Neural progenitor cell (in vitro differentiated cells): ENCODE measurements around the gene PRDM16.

ENCODE experiments used
- EZH2 ChIP-seq: fragments of 200-600 bp; sonication (generic); IDR thresholded peaks from 2 replicates; pipeline ENCODE4 v1.6.1; 2017; ENCODE audit warnings: antibody characterized with exemption, mild to moderate bottlenecking, moderate library complexity
- TF ChIP-seq, protein P1 (sequence below): fragments of 200-600 bp; sonication (generic); IDR thresholded peaks from 2 replicates; pipeline ENCODE4 v1.5.1; 2017; ENCODE audit warnings: antibody characterized with exemption, mild to moderate bottlenecking

DNA sequence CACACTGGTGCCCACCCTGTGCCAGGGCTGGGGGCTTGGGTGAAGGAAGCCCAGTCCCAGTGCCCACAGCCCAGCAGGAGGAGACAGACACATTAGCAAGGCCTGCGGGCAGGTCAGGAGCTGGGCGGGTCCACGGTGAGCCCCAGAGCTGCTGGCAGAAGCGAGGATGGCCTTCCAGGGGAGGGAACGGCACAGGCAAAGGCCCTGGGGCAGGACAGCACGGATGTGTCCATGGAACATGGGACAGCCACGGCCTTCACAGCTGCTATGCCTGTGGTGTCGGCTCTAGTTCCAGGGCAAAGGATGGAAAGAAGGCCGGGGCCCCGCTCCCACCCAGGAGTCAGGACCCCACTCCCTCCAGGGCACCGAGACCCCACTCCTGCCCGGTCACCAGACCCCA lies 220.5 kb downstream of the PRDM16 start:
- TF ChIP-seq, protein P1, sequence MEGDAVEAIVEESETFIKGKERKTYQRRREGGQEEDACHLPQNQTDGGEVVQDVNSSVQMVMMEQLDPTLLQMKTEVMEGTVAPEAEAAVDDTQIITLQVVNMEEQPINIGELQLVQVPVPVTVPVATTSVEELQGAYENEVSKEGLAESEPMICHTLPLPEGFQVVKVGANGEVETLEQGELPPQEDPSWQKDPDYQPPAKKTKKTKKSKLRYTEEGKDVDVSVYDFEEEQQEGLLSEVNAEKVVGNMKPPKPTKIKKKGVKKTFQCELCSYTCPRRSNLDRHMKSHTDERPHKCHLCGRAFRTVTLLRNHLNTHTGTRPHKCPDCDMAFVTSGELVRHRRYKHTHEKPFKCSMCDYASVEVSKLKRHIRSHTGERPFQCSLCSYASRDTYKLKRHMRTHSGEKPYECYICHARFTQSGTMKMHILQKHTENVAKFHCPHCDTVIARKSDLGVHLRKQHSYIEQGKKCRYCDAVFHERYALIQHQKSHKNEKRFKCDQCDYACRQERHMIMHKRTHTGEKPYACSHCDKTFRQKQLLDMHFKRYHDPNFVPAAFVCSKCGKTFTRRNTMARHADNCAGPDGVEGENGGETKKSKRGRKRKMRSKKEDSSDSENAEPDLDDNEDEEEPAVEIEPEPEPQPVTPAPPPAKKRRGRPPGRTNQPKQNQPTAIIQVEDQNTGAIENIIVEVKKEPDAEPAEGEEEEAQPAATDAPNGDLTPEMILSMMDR = no peak
- no peak for TF ChIP-seq EZH2
